Measurements from ENCODE around the gene TFAP2A.

- no peak for TF ChIP-seq CTCF (IDR thresholded peaks at IDR 0.05)
- TF ChIP-seq POLR2A (IDR thresholded peaks at IDR 0.05) = no peak
These were observed 6.4 kb downstream of the TFAP2A start for GRCh38 chr6:10408457-10408856.

Measured in thyroid gland (tissue), 4 donors.